Endodermal cell (in vitro differentiated cells): ENCODE data around the gene OAS2. TPM values are rescaled to one million over a fixed set of nuclear protein-coding genes. Genes with fewer than 3 reads are reported as not detected.

ENCODE experiments used
- DNase-seq: peaks from one replicate; pipeline ENCODE4 v3.0.0-alpha.2; 2017
- H3K27ac ChIP-seq: 2 replicates; pipeline ENCODE4 v1.5.1; 2013; ENCODE audit warnings: mild to moderate bottlenecking, low read depth, low read length, moderate library complexity
- H3K27me3 ChIP-seq: 2 replicates; pipeline ENCODE4 v1.6.1; 2013; ENCODE audit warnings: mild to moderate bottlenecking, low read length, moderate library complexity; ENCODE audit not compliant: insufficient read depth, control insufficient read depth, poor library complexity, severe bottlenecking
- H3K36me3 ChIP-seq: 2 replicates; pipeline ENCODE4 v1.7.0; 2013; ENCODE audit warnings: mild to moderate bottlenecking, low read length, moderate library complexity; ENCODE audit not compliant: control insufficient read depth, insufficient read depth
- H3K4me1 ChIP-seq: one replicate; pipeline ENCODE4 v1.7.0; 2013; ENCODE audit warnings: low read length; ENCODE audit not compliant: control insufficient read depth, insufficient read depth
- H3K4me3 ChIP-seq: 2 replicates; pipeline ENCODE4 v1.5.1; 2013; ENCODE audit warnings: mild to moderate bottlenecking, low read length, moderate library complexity
- H3K9ac ChIP-seq: 2 replicates; pipeline ENCODE4 v1.6.1; 2013; ENCODE audit warnings: mild to moderate bottlenecking, low read length, moderate library complexity; ENCODE audit not compliant: poor library complexity, severe bottlenecking; ENCODE audit errors: extremely low read depth
- H3K9me3 ChIP-seq: 2 replicates; pipeline ENCODE4 v1.6.1; 2013; ENCODE audit warnings: mild to moderate bottlenecking, low read length, moderate library complexity; ENCODE audit not compliant: control insufficient read depth
- H3K27ac Mint-ChIP-seq: 2 replicates; pipeline ENCODE4 v1.8.0; 2020; ENCODE audit warnings: mixed read lengths
- H3K27me3 Mint-ChIP-seq: 2 replicates; pipeline ENCODE4 v1.8.0; 2021; ENCODE audit warnings: mild to moderate bottlenecking, mixed read lengths; ENCODE audit not compliant: insufficient read depth
- H3K36me3 Mint-ChIP-seq: 2 replicates; pipeline ENCODE4 v1.8.0; 2020; ENCODE audit warnings: low read depth, mixed read lengths
- H3K4me1 Mint-ChIP-seq: 2 replicates; pipeline ENCODE4 v1.8.0; 2020; ENCODE audit warnings: mixed read lengths
- H3K4me3 Mint-ChIP-seq: 2 replicates; pipeline ENCODE4 v1.8.0; 2020; ENCODE audit warnings: mild to moderate bottlenecking, moderate library complexity, mixed read lengths
- H3K9me3 Mint-ChIP-seq: 2 replicates; pipeline ENCODE4 v1.8.0; 2020; ENCODE audit warnings: mild to moderate bottlenecking, mixed read lengths
- WGBS, 2 experiments: methylation state at CpG; one replicate each; pipeline versions ENCODE4 v1.1.5 to v1.1.7; 2013; ENCODE audit warnings: missing lambda C conversion rate in 2 of 2, mixed read lengths in 1 of 2; ENCODE audit not compliant: insufficient coverage in 1 of 2, insufficient read length in 1 of 2; 5-methylcytosine and 5-hydroxymethylcytosine counted together
- total RNA-seq, 2 donors: library from RNA; stranded (reverse); fragmentation: NEBNext Ultra II Directional in 1 of 2; extraction: Animal tissue kit (Norgen Biotek cat#: 25700) in 1 of 2; gene quantifications; 2 replicates in 1 of 2; 3 replicates in 1 of 2; pipeline ENCODE4 v1.2.1, GENCODE V29; 2021
- TF ChIP-seq, protein P1 (sequence below): fragments of 200-600 bp; sonication (generic); conservative IDR thresholded peaks from 2 replicates; pipeline ENCODE4 v1.5.0; 2021; ENCODE audit warnings: antibody characterized with exemption, mild to moderate bottlenecking

OAS2 gene
- total RNA-seq, 2 donors from 2014 or later, result not detected

DNA sequence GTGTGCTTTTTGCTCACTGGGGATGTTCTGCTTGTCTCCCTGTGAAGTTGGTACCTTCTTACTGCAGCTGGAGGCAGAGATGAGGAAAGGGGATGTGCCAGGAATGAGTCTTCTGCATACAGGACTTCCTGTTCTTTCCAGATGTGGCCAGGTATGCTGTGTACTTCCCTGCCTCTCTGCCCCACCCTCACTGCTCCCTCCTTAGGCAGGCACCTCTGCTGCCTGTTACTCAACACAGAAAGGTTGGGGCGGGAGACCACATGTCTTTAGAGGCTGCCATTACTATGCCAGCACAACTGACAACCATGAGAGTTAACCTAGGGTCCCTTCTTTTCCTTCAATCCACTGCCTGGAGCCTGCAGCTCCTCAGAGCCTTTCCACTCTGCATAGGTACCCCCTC lies 42.1 kb upstream of the OAS2 start:
- no peak for DNase-seq
- Histone ChIP-seq H3K9ac (no peak overlapping the region), H3K4me1 (no peaks in the 10 kb centered on the region), H3K27ac (no peak overlapping the region), H3K9me3 (no peaks in the 10 kb centered on the region), H3K4me3 (no peak overlapping the region), H3K36me3 (no peaks in the 10 kb centered on the region), H3K27me3 (peaks cover 44% of the 10 kb centered on the region)
- TF ChIP-seq, protein P1, sequence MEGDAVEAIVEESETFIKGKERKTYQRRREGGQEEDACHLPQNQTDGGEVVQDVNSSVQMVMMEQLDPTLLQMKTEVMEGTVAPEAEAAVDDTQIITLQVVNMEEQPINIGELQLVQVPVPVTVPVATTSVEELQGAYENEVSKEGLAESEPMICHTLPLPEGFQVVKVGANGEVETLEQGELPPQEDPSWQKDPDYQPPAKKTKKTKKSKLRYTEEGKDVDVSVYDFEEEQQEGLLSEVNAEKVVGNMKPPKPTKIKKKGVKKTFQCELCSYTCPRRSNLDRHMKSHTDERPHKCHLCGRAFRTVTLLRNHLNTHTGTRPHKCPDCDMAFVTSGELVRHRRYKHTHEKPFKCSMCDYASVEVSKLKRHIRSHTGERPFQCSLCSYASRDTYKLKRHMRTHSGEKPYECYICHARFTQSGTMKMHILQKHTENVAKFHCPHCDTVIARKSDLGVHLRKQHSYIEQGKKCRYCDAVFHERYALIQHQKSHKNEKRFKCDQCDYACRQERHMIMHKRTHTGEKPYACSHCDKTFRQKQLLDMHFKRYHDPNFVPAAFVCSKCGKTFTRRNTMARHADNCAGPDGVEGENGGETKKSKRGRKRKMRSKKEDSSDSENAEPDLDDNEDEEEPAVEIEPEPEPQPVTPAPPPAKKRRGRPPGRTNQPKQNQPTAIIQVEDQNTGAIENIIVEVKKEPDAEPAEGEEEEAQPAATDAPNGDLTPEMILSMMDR, result no peak
- Mint-ChIP-seq H3K4me3 (no peak overlapping the region), H3K36me3 (no peaks in the 10 kb centered on the region), H3K27ac (no peak overlapping the region), H3K9me3 (no peaks in the 10 kb centered on the region), H3K4me1 (peaks cover 5% of the 10 kb centered on the region), H3K27me3 (peaks cover 47% of the 10 kb centered on the region)
- WGBS, 2 experiments, result 72 to 100% methylated on average over 1 of the region's 1 CpG

DNA sequence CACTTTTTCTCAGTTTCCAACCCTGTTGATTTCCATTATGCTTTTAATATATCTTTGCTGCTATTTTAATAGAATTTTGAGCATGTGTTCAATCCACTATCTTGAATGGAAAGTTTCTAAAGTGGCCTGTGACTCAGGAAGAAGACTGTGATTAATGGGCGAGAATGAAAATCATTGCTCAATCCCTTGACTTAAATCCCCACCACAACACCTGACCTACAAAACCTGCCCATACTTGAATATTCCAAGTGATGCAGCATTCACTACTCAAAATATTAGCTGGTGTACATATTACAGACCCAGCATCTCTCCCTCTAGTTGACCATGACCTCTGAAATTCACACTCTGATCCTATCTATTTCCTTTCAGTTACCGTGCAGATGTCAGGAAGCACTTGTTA lies 41.4 kb upstream of the OAS2 start:
- H3K27ac Mint-ChIP-seq, result no peak overlapping the region
- H3K4me1 ChIP-seq, result no peaks in the 10 kb centered on the region
- no peak overlapping the region for H3K4me3 Mint-ChIP-seq
- H3K4me3 ChIP-seq, result no peak overlapping the region
- no peaks in the 10 kb centered on the region for H3K36me3 Mint-ChIP-seq
- no peak overlapping the region for H3K27ac ChIP-seq
- no peak overlapping the region for H3K9ac ChIP-seq
- WGBS, 2 experiments, result 78 to 94% methylated on average over 2 of the region's 2 CpGs
- peaks cover 44% of the 10 kb centered on the region for H3K27me3 ChIP-seq
- peaks cover 5% of the 10 kb centered on the region for H3K4me1 Mint-ChIP-seq
- TF ChIP-seq, protein P1, result no peak
- H3K9me3 Mint-ChIP-seq, result no peaks in the 10 kb centered on the region
- DNase-seq, result no peak
- H3K36me3 ChIP-seq, result no peaks in the 10 kb centered on the region
- no peaks in the 10 kb centered on the region for H3K9me3 ChIP-seq
- H3K27me3 Mint-ChIP-seq, result peaks cover 47% of the 10 kb centered on the region

DNA sequence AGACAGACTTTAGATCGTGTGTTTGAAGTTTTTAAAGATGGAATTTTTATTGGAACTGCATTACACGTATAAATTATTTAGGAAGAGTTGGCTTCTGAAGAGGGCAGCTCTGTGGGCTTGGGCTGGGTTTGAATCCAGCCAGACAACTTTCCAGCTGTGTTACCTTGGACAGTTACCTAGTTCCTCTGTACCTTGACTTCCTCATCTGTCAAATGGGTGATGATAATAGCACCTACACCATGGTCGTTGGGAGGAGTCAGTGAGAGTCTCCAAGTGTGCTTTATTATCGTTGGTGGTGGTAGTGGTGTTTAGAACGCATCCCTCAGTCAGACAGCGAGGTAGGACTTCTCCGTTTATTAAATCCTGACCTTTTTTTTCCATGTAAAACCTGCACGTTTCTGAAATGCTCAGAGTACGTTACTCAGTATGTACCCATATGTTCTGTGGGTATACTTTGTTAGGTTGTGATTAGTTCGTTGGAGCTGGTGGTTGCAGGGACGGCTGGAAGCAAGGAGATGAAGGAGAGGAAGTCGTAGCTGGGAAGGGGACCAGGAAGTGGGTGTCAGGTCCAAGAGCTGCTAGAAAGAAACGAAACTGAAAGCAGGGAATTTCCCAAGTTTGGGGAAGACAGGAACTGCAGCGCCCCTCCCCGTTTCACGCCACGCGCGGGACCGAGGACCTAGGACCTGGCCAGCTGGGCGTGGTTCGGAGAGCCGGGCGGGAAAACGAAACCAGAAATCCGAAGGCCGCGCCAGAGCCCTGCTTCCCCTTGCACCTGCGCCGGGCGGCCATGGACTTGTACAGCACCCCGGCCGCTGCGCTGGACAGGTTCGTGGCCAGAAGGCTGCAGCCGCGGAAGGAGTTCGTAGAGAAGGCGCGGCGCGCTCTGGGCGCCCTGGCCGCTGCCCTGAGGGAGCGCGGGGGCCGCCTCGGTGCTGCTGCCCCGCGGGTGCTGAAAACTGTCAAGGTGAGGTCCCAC lies 40.3 kb upstream of the OAS2 start, which contains the start of gene OAS3:
Gene OAS3 (plus strand): TSS at position 734 of the 979 bp plus-strand sequence. CDS start 57 bp downstream, at position 791.
- no peaks in the 10 kb centered on the region for H3K36me3 ChIP-seq
- Mint-ChIP-seq H3K27ac (no peak within 1 kb of the TSS), H3K9me3 (no peaks in the 10 kb centered on the region), H3K27me3 (peaks cover 47% of the 10 kb centered on the region), H3K36me3 (no peaks in the 10 kb centered on the region), H3K4me3 (peak within 1 kb of the TSS; percentile 57), H3K4me1 (no peaks in the 10 kb centered on the region)
- H3K27me3 ChIP-seq, result peaks cover 44% of the 10 kb centered on the region
- H3K4me1 ChIP-seq, result no peaks in the 10 kb centered on the region
- WGBS, 2 experiments, result 29 to 47% methylated on average over 11 to 50 of the region's 50 CpGs
- TF ChIP-seq, protein P1, result no peak
- H3K4me3 ChIP-seq, result peak within 1 kb of the TSS; percentile 68
- DNase-seq, result peak; percentile 78
- H3K9me3 ChIP-seq, result no peaks in the 10 kb centered on the region
- no peak within 1 kb of the TSS for H3K27ac ChIP-seq
- H3K9ac ChIP-seq, result no peak within 1 kb of the TSS
